ENCODE measurements around the gene DHX9.
A peak's percentile ranks its signal among the peaks of the same experiment; 100 is the strongest.

DNA sequence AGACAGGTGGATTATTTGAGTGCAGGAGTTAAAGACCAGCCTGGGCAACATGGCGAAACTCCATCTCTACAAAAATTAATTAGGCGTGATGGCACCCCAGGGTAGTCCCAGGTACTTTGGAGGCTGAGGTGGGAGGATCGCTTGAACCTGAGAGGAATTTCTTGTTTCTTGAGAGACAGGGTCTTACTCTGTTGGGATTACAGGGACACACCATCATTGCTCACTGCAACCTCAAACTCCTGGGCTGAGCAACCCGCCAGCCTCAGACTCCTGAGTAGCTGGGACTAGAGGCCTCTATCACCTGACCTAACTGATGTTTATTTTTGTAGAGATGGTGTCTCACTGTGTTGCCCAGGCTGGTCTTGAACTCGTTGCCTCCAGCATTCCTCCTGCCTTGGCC lies 24.8 kb downstream of the DHX9 start:
- TF ChIP-seq, protein P1, sequence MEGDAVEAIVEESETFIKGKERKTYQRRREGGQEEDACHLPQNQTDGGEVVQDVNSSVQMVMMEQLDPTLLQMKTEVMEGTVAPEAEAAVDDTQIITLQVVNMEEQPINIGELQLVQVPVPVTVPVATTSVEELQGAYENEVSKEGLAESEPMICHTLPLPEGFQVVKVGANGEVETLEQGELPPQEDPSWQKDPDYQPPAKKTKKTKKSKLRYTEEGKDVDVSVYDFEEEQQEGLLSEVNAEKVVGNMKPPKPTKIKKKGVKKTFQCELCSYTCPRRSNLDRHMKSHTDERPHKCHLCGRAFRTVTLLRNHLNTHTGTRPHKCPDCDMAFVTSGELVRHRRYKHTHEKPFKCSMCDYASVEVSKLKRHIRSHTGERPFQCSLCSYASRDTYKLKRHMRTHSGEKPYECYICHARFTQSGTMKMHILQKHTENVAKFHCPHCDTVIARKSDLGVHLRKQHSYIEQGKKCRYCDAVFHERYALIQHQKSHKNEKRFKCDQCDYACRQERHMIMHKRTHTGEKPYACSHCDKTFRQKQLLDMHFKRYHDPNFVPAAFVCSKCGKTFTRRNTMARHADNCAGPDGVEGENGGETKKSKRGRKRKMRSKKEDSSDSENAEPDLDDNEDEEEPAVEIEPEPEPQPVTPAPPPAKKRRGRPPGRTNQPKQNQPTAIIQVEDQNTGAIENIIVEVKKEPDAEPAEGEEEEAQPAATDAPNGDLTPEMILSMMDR (IDR thresholded peaks at IDR 0.05; ENCODE audit: insufficient read depth, low read length) = no peak
- TF ChIP-seq GABPA (IDR thresholded peaks at IDR 0.05; ENCODE audit: low read depth) (no peak), POLR2AphosphoS5 (IDR thresholded peaks at IDR 0.05; ENCODE audit: low read depth) (0 out of 2 replicates have a peak, but pooled peaks have one; percentile 25), SPI1 (IDR thresholded peaks at IDR 0.05; ENCODE audit: borderline replicate concordance, low read depth) (no peak)
- TF ChIP-seq, protein P2, sequence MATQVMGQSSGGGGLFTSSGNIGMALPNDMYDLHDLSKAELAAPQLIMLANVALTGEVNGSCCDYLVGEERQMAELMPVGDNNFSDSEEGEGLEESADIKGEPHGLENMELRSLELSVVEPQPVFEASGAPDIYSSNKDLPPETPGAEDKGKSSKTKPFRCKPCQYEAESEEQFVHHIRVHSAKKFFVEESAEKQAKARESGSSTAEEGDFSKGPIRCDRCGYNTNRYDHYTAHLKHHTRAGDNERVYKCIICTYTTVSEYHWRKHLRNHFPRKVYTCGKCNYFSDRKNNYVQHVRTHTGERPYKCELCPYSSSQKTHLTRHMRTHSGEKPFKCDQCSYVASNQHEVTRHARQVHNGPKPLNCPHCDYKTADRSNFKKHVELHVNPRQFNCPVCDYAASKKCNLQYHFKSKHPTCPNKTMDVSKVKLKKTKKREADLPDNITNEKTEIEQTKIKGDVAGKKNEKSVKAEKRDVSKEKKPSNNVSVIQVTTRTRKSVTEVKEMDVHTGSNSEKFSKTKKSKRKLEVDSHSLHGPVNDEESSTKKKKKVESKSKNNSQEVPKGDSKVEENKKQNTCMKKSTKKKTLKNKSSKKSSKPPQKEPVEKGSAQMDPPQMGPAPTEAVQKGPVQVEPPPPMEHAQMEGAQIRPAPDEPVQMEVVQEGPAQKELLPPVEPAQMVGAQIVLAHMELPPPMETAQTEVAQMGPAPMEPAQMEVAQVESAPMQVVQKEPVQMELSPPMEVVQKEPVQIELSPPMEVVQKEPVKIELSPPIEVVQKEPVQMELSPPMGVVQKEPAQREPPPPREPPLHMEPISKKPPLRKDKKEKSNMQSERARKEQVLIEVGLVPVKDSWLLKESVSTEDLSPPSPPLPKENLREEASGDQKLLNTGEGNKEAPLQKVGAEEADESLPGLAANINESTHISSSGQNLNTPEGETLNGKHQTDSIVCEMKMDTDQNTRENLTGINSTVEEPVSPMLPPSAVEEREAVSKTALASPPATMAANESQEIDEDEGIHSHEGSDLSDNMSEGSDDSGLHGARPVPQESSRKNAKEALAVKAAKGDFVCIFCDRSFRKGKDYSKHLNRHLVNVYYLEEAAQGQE (IDR thresholded peaks at IDR 0.05; ENCODE audit: insufficient replicate concordance, low read depth) = no peak

Measured in HL-60 (cell line).